NCI-H1417 (cell line): ENCODE results near the gene OR4X1.
"Not testable (repeated sequence)": the region's sequence is repeated elsewhere in the genome, so short reads cannot be mapped to it uniquely, and the experiment has no call there.

ENCODE experiments used
- DNase-seq, 3 experiments: peaks; one replicate each; lab custom pipeline; 2025; lab: John Stamatoyannopoulos, UW

Gene OR4X1, protein sequence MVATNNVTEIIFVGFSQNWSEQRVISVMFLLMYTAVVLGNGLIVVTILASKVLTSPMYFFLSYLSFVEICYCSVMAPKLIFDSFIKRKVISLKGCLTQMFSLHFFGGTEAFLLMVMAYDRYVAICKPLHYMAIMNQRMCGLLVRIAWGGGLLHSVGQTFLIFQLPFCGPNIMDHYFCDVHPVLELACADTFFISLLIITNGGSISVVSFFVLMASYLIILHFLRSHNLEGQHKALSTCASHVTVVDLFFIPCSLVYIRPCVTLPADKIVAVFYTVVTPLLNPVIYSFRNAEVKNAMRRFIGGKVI

DNA sequence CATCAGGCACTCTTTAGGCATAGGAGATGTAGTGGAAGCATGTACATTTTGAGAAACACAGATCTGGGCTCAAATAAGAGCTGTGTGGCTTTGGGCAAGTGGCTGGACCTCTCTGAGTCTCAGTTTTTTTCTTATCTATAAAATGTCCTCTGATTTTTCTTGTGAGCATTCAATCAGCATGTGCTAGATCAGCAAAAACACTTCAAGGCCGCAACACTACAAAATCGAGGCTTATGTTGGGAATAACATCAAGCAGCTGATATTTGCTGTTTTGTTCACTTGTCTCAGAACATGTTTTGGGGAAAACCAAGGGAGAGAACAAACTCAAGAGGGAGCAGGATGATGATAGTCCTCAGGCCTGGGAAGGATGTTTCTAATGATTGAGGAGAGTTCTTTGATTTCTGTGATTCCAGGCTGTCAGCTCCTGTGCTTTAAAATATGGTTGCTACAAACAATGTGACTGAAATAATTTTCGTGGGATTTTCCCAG is at the start of gene OR4X1:
Gene OR4X1 (plus strand): TSS at position 439 of the 489 bp plus-strand sequence. CDS start 0 bp downstream, at position 439.
- DNase-seq, result no peak

DNA sequence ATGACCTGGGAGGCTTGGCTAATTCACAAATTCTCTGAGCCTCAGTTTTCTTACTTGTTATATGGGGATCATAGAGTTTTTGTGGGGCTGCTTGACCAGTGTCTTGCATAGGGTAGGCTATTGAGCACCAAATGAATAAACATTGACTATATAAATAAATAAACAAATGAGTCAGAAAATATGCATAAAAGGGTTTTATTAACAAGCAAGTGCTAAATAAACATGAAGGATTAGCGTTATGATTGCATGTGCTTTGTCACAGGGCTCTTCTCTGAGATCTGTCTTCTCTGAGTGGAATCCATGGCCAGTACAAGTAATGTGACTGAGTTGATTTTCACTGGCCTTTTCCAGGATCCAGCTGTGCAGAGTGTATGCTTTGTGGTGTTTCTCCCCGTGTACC is 47.2 kb upstream of the OR4X1 start, which contains the start of gene OR4B1:
Gene OR4B1 (plus strand): TSS at position 301 of the 400 bp plus-strand sequence. CDS start 0 bp downstream, at position 301.
- DNase-seq, result no peak

DNA sequence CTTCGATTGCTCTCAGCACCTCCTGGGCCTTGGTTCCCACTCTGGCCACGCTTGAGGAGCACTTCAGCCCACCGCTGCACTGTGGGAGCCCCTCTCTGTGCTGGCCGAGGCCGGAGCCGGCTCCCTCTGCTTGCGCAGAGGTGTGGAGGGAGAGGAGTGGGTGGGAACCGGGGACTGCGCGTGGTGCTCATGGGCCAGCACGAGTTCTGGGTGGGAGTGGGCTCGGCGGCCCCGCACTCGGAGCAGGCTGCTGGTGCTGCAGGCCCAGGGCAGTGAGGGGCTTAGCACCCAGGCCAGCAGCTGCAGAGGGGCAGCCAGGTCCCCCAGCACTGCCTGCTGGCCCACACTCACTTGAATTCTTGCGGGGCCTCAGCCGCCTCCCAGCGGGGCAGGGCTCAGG is 34.9 kb upstream of the OR4X1 start:
- no peak for DNase-seq

DNA sequence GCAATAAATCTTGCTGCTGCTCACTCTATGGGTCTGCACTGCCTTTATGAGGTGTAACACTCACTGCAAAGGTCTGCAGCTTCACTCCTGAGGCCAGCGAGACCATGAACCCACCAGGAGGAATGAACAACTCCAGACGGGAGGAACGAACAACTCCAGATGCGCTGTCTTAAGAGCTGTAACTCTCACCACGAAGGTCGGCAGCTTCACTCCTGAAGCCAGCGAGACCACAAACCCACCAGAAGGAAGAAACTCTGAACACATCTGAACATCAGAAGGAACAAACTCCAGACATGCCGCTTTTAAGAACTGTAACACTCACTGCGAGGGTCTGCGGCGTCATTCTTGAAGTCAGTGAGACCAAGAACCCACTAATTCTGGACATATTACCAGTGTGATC is 33.6 kb upstream of the OR4X1 start:
- not testable (repeated sequence) for DNase-seq

DNA sequence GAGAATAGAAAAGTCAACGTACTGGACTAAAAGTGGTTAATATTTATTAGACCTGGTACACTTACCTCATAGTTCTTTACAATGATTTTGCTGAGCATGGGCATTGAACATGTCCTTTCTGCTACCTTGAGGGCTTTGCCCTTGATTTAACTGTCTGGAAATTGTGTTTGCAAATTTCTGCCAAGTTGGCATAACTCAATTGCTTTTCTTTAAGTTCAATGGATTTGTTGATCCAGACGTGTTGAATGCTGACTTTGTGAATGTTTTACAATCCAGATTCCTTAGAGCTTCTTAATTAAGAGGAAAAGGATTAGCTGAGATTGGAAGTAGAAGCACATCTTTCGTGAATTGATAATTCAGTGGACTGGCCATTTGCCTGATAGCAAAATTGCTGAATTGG is 25.9 kb upstream of the OR4X1 start:
- DNase-seq, result no peak

DNA sequence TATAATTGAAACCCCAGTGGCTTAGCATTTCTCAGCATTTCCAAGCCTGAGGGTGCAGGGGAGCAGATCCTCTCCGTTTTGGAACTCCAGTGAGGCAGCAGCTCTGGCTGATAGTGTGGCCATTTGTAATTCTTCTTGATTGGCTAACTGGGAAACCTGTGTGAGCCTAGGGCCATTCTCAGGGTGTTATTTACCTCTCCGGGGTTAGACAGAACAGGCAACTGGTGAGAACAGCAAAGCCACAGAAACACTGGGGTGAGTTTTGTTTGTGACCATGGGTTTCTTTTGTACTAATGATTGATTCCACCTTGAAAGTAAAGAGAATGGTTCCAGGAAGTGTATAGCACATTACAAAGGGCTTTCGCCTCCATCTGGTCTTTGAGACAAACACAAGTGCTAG is 21.2 kb upstream of the OR4X1 start:
- DNase-seq, result no peak

DNA sequence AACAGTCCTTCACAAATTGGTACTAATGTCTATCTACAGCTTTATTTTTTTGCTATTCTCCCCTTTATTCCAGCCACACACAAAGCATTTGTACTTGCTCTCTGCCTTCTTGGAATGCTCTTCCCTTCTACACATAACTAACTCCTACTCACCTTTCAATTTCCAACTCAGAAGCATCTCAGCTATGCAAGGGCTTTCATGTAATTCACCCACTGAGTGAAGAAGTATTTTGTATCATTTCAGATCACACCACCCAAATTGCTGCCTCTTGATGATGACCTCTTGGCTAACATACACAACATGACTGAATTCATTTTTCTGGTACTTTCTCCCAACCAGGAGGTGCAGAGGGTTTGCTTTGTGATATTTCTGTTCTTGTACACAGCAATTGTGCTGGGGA is 18.9 kb upstream of the OR4X1 start, which contains the start of gene OR4X2:
Gene OR4X2 (plus strand): TSS at position 301 of the 400 bp plus-strand sequence. CDS start 0 bp downstream, at position 301.
- no peak for DNase-seq

DNA sequence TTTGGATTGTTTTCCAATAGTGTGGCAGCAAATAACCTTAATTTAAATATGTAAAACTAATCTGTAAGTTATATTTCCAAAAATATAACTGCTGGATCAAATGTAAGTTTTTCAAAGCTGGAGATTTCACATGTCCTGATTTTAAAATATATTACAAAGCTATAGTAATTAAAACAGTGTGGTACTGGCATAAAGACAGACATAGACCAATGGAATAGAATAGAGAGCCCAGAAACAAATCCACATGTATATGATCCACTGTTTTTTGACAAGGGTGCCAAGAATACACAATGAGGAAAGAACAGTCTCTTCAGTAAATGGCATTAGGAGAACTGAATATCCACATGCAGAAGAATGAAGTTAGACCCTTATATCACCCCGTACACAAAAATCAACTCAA is 14.8 kb upstream of the OR4X1 start:
- DNase-seq, result no peak

DNA sequence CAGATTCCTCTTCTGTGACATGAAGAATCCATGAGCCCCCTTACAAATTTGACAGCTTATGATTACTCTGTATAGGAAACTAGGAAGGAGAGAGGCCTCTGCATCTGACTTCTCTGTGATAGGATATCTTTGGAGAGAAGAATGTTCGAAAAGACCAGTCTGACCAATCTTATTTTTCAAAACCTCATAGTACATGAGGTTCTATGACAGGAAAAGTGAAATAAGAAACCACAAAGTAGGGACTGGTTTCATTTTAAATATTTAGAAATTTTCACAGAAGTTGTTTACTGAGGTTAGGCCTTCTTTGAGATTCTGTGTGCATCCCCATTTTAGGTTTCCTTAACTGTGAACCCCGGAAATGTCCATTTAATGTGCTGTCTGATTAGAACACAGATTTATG is 2.1 kb upstream of the OR4X1 start:
- DNase-seq, result no peak

DNA sequence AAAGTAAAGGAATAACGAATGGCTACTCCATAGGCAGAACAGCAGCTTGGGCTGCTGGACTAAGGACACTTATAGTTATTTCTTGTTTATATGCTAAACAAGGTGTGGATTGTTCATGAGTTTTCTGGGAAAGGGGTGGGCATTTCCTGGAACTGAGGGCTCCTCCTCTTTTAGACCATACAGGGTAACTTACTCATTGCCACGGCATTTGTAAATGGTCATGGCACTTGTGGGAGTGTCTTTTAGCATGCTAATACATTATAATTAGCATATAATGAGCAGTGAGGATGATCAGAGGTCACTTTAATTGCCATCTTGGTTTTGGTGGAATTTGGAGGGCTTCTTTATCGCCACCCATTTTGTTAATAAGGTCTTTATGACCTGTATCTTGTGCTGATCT is 7.0 kb downstream of the OR4X1 start:
- no peak for DNase-seq

DNA sequence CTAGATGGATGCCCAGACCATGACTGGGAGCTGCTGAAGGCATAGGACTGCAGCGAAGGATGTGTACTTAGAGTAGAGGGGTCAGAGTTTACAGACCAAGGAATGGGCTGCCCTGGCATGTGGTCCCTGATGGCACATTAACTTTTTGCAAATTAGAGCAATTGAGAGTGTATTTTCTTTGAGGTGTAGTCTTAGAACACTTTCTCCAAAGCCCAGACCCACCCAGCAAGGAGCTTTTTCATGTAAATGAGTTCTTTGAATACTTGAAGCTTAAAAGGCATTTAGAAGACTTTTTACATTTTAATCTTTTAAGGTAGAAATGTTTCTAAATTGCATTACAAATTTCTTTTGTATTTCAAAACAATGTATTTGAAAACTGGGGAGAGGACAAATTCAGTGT is 8.9 kb downstream of the OR4X1 start:
- DNase-seq, result no peak

DNA sequence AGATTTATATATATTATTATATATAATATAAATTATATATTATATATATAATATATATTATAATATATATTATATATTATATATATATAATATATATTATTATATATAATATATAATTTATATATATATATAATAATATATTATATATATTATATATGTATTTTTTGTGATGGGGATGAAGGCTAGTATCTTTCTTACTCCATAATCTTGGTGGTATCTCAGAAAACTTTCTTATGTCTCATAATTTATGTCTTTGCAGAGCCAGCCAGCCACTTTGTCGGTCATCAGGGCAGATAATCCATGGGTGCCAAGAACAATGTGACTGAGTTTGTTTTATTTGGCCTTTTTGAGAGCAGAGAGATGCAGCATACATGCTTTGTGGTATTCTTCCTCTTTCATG is 42.3 kb downstream of the OR4X1 start, which contains the start of gene OR4S1:
Gene OR4S1 (plus strand): TSS at position 301 of the 400 bp plus-strand sequence. CDS start 0 bp downstream, at position 301.
- DNase-seq, result no peak

DNA sequence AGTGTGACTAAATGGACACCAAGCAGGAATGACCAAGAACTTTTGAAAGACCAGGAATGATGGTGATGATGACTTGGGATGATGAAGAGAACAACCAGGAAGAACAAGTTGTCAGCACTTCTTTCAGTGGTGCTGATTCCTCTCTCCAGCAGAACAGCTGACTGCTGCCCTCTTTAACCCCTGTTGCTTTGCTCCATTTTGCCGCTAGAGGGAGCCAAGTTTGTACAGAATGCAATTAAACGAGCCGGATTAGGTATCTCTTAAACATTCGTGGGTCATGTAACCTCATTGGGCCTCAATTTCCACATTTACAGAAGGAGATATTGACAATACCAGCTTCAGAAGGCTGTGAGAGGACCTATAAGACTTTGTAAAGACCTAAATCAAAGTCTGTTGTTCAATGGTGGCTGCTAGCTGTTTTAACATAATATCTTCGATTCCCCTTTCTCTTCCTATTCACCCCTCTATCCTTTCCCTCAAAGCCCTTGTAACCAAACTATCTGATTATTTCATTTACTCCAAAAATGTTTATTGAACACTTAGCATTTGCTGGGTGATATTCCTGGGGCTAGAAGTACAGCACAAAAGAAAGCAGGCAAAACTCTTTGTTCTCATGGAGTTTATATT is 44.2 kb downstream of the OR4X1 start:
- DNase-seq, result peak; percentile 21 to 79 (median 74)

DNA sequence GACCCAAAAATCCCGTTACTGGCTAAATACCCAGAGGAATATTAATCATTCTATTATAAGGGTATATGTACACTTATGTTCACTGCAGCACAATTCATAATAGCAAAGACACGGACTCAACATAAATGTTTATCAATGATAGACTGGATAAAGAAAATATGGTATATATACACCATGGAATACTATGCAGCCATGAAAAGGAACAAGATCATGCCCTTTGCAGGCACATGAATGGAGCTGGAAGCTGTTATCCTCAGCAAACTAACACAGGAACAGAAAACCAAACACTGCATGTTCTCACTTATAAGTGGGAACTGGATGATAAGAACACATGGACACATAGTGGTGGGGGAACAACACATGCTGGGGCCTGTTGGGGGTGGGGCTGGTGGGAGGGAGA is 49.9 kb downstream of the OR4X1 start:
- not testable (repeated sequence) for DNase-seq
